Natural killer cell (primary cell): Measurements from ENCODE around the gene SLC17A2. TPM values are rescaled to one million over a fixed set of nuclear protein-coding genes. Genes with fewer than 3 reads are reported as not detected.
"Not testable (repeated sequence)": the region's sequence is repeated elsewhere in the genome, so short reads cannot be mapped to it uniquely, and the experiment has no call there.

Experiments used
- ATAC-seq, 3 donors: fragments of 150-1000 bp in 2 of 3; fragments of 200-7000 bp in 1 of 3; cut with Tn5 transposase; 1 replicate in 1 of 3; 2 replicates in 2 of 3; pipeline ENCODE4 v1.10.0; 2021; ENCODE audit warnings: mild to moderate bottlenecking in 2 of 3, moderate library complexity in 2 of 3
- DNase-seq, 2 donors: peaks; one replicate each; pipeline versions ENCODE4 v3.0.0 to v3.0.0-alpha.2; 2013 to 2021; ENCODE audit warnings: mixed read lengths in 1 of 2
- H3K27ac ChIP-seq: one replicate; pipeline ENCODE4 v1.5.1; 2013; ENCODE audit warnings: mild to moderate bottlenecking, low read length
- H3K27me3 ChIP-seq: one replicate; pipeline ENCODE4 v1.6.1; 2013; ENCODE audit warnings: low read length; ENCODE audit not compliant: control insufficient read depth, insufficient read depth
- H3K36me3 ChIP-seq: one replicate; pipeline ENCODE4 v1.6.1; 2013; ENCODE audit warnings: low read length; ENCODE audit not compliant: control insufficient read depth, insufficient read depth
- H3K4me1 ChIP-seq: one replicate; pipeline ENCODE4 v1.6.1; 2013; ENCODE audit warnings: low read length; ENCODE audit not compliant: control insufficient read depth, insufficient read depth
- H3K4me3 ChIP-seq: one replicate; pipeline ENCODE4 v1.5.1; 2013; ENCODE audit warnings: low read length
- H3K9me3 ChIP-seq: one replicate; pipeline ENCODE4 v1.6.1; 2013; ENCODE audit warnings: low read length; ENCODE audit not compliant: control insufficient read depth, insufficient read depth
- H3K27ac Mint-ChIP-seq, 2 donors: one replicate each; pipeline ENCODE4 v1.8.0; 2022; ENCODE audit warnings: mild to moderate bottlenecking in 2 of 2, mixed read lengths in 2 of 2, moderate library complexity in 1 of 2
- H3K27me3 Mint-ChIP-seq, 2 donors: one replicate each; pipeline ENCODE4 v1.8.0; 2022; ENCODE audit warnings: low read depth in 2 of 2, mixed read lengths in 2 of 2
- H3K36me3 Mint-ChIP-seq: one replicate; pipeline ENCODE4 v1.8.0; 2022; ENCODE audit warnings: mixed read lengths
- H3K4me1 Mint-ChIP-seq, 2 donors: one replicate each; pipeline ENCODE4 v1.8.0; 2022; ENCODE audit warnings: mixed read lengths in 2 of 2
- H3K4me3 Mint-ChIP-seq: one replicate; pipeline ENCODE4 v1.8.0; 2022; ENCODE audit warnings: mild to moderate bottlenecking, moderate library complexity, mixed read lengths
- H3K9me3 Mint-ChIP-seq, 2 donors: one replicate each; pipeline ENCODE4 v1.8.0; 2022; ENCODE audit warnings: mixed read lengths in 2 of 2
- CTCF ChIP-seq: fragments of 200-600 bp; IDR thresholded peaks from one replicate; pipeline ENCODE4 v1.8.0; 2022; ENCODE audit warnings: antibody characterized with exemption
- WGBS: methylation state at CpG from one replicate; pipeline ENCODE4 v1.1.7; 2013; ENCODE audit warnings: missing lambda C conversion rate; ENCODE audit not compliant: insufficient coverage; 5-methylcytosine and 5-hydroxymethylcytosine counted together
- intact Hi-C: fragments of 100-400 bp; cut with micrococcal nuclease; formaldehyde crosslinking; loops from one replicate; pipeline ENCODE4 v1.14.2; 2022
- total RNA-seq, 4 donors: library from RNA; stranded (reverse); fragments of 120-200 nt in 1 of 4; gene quantifications; one replicate each; pipeline versions ENCODE4 v1.2.3 to v1.2.4, GENCODE V29; 2013 to 2022

Gene SLC17A2
- total RNA-seq, 3 donors from 2014 or later (not counting 1 experiment from before 2014, with no cell fraction given), result not detected

- no peak for TF ChIP-seq CTCF
- H3K9me3 Mint-ChIP-seq, result no peaks in the 10 kb centered on the region
- Histone ChIP-seq H3K27ac (no peak overlapping the region), H3K36me3 (no peaks in the 10 kb centered on the region), H3K27me3 (no peaks in the 10 kb centered on the region), H3K4me3 (no peak overlapping the region), H3K9me3 (no peaks in the 10 kb centered on the region), H3K4me1 (no peaks in the 10 kb centered on the region)
- no peak overlapping the region for H3K27ac Mint-ChIP-seq
- DNase-seq (no peak), ATAC-seq (no peak)
- H3K4me1 Mint-ChIP-seq, result no peaks in the 10 kb centered on the region
- H3K36me3 Mint-ChIP-seq, result no peaks in the 10 kb centered on the region
- H3K27me3 Mint-ChIP-seq, result peaks cover 11 to 21% of the 10 kb centered on the region in 2 donors
- H3K4me3 Mint-ChIP-seq, result no peak overlapping the region
- intact Hi-C loops, result no loop called here
- WGBS, result no CpG with 5 or more reads among the region's 1 CpG
These were observed 869 bp upstream of the SLC17A2 start for GRCh38 chr6:25931411-25931709.

DNA sequence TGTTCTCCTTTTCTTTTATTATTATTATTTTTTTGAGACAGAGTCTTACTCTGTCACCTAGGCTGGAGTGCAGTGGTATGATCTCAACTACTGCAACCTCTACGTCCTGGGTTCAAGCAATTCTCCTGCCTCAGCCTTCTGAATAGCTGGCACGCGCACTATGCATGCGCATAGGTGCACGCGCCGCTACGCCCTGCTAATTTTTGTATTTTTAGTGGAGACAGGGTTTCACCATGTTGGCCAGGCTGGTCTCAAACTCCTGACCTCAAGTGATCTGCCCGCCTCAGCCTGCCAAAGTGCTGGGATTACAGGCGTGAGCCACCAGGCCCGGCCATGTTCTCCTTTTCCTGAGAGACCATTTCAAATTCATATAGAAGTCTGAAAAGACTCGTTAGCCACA, 706 bp downstream of the SLC17A2 start:
- H3K9me3 Mint-ChIP-seq, H3K9me3 ChIP-seq, ATAC-seq, DNase-seq, H3K4me1 Mint-ChIP-seq, H3K36me3 ChIP-seq, H3K4me3 ChIP-seq, H3K27ac ChIP-seq, H3K36me3 Mint-ChIP-seq, H3K27ac Mint-ChIP-seq, intact Hi-C loops, H3K27me3 ChIP-seq, H3K4me1 ChIP-seq, H3K4me3 Mint-ChIP-seq: not testable (repeated sequence)
- H3K27me3 Mint-ChIP-seq, result peaks cover 8 to 11% of the 10 kb centered on the region in 2 donors
- WGBS, result 92% methylated on average over 12 of the region's 12 CpGs

DNA sequence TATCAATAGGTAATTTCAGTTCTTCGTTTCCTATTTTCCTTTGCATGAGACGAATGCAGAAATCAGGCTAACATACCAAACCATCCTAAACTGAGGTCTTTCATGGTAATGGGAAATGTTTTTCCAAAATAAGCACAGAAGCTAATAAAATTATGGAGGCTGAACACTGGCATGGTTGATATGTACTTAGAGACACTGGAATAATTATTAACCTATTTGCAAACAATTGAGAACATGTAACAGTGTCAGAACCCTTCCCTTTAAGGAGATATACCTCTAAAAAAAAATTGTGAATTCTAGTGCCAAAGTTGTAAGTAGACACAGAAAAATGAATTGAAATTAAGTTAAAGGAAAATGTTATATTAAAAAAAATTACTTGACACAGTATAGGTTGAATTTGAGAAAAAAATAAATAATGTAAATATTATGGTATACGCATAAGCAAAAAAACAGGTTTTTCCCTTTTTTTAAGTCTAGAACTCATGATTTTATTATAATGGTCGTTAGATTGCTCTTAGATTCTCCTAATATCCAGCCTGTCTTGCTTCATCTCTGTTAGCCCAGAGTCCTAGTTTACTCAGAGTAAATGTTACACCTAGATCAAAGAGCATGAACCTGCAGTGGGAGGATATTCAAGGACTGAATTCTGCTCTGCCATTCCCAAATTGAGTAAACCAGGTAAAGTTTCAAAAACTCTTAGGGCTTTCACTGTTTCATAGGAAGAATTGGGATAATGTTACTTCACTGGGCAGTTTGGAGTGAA, 1.7 kb downstream of the SLC17A2 start:
- H3K9me3 ChIP-seq, result no peaks in the 10 kb centered on the region
- no peak for DNase-seq
- Mint-ChIP-seq H3K27me3 (peaks cover 4 to 7% of the 10 kb centered on the region in 2 donors), H3K4me1 (no peaks in the 10 kb centered on the region), H3K27ac (no peak overlapping the region), H3K36me3 (no peaks in the 10 kb centered on the region), H3K9me3 (no peaks in the 10 kb centered on the region), H3K4me3 (no peak overlapping the region)
- no peak overlapping the region for H3K27ac ChIP-seq
- no peak for ATAC-seq
- WGBS, result 40% methylated on average over 1 of the region's 4 CpGs
- intact Hi-C loops, result no loop called here
- no peaks in the 10 kb centered on the region for H3K36me3 ChIP-seq
- H3K27me3 ChIP-seq, result no peaks in the 10 kb centered on the region
- no peaks in the 10 kb centered on the region for H3K4me1 ChIP-seq
- TF ChIP-seq CTCF, result no peak
- no peak overlapping the region for H3K4me3 ChIP-seq

- WGBS, result 70% methylated on average over 2 of the region's 2 CpGs
- no peak overlapping the region for H3K4me3 ChIP-seq
- H3K4me1 Mint-ChIP-seq, result no peaks in the 10 kb centered on the region
- H3K27ac ChIP-seq, result no peak overlapping the region
- no peaks in the 10 kb centered on the region for H3K36me3 ChIP-seq
- no peaks in the 10 kb centered on the region for H3K4me1 ChIP-seq
- DNase-seq, result no peak
- no peak for TF ChIP-seq CTCF
- H3K27me3 Mint-ChIP-seq, result peaks cover 7% of the 10 kb centered on the region in 2 donors
- no peak overlapping the region for H3K27ac Mint-ChIP-seq
- no peak for ATAC-seq
- peaks cover 2% of the 10 kb centered on the region for H3K27me3 ChIP-seq
- no peaks in the 10 kb centered on the region for H3K36me3 Mint-ChIP-seq
- H3K9me3 Mint-ChIP-seq, result no peaks in the 10 kb centered on the region
- H3K4me3 Mint-ChIP-seq, result no peak overlapping the region
- no peaks in the 10 kb centered on the region for H3K9me3 ChIP-seq
- intact Hi-C loops, result no loop called here
These were observed 2.7 kb downstream of the SLC17A2 start for GRCh38 chr6:25927756-25928216.
